ENCODE measurements around the gene KTN1.

Gene KTN1

DNA sequence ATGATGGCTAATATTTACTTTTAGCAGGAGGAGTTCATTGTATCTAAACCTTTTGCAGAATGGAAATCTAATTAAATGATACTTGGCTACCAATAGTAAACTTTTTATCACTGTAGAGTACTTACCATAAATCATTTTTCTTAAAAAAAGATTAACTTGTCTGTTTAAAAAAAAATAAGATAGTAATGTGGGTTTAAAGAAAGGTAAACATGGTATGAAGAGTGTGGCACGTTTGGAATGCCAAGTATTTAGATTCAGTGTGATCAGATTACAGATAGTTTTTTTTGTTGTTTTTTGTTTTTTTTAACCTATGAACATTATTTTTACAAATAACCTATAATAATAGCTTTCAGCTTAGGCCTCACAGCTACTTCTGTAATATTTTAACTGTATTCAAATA, 25.8 kb downstream of the KTN1 start:
- no peak for DNase-seq (ENCODE audit: low read depth, low spot score)

DNA sequence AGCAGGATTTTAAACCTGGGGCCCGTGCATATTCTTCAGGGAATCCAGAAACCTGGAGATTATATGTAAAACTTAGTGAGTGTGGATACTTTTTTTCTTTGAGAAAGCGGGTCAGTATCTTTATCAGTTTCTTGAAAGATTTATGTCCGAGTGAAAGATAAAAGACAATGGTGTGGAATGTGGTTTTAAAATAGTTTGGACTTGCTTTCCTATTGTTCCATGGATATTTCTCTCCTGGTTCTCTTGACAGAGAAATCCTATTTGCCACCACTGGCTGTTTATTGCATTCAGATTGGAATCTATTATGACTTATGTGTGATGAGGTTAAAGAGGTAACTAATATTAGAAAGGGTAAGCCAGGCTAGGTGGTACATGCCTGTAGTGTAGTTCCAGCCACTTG, 27.4 kb downstream of the KTN1 start:
- no peak for DNase-seq (ENCODE audit: low read depth, low spot score)

DNA sequence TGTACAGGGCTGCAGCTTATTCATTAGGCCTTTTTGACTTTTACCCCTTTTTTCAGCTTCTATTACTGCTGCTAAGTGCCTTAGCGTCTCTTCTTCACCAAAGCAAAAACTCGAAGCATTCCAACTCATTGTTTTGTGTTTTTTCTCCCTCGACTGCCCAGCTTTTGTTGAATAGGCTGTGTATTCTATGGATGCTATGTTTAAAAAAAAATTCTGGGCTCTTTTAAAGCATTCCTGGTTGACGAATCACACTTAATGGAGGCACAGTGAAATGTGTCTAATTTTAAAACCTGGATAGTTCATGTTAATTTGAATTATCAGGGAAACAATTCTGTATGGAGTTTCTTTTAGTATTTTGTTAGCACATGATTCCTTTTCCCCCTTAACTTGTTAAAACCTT, 29.7 kb downstream of the KTN1 start:
- DNase-seq (ENCODE audit: low read depth, low spot score): no peak

DNA sequence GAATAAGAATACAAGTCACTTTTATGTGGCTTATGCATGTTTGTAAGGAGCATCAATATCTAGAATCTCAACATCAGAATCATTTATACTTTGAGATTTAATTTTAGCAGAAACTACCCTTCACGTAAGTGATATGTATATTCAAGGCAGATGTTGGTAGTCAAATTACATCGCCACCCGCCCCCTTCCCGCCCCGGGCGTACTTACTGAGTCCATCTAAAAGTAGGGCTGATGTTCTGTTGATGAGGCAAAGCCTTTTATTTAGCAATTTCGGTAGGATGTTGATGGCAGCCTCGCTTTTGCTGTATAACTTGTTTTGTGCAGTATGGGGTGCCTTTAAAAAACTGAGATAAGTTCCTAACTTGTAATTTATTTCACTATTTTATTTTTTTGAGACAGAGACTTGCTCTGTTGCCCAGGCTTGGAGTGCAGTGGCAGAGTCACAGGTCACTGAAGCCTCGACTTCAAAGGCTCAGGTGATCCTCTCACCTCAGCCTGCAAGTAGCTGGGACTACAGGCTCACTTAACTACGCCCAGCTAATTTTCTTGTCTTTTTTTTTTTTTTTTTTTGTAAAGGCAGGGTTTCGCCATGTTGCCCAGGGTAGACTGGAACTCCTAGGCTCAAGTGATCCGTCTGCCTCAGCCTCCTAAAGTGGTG, 30.8 kb downstream of the KTN1 start:
- DNase-seq (ENCODE audit: low read depth, low spot score): no peak

DNA sequence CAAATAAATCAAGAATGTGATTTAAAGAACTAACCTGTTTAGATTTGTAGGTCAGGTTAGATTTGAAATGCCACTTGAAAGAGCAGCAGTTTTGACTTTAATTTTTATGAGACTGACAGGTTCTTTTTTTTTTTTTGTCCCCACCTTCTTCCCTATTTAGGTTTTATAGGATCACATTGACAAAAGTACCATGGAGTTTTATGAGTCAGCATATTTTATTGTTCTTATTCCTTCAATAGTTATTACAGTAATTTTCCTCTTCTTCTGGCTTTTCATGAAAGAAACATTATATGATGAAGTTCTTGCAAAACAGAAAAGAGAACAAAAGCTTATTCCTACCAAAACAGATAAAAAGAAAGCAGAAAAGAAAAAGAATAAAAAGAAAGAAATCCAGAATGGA, 31.9 kb downstream of the KTN1 start:
- DNase-seq (ENCODE audit: low read depth, low spot score): no peak

DNA sequence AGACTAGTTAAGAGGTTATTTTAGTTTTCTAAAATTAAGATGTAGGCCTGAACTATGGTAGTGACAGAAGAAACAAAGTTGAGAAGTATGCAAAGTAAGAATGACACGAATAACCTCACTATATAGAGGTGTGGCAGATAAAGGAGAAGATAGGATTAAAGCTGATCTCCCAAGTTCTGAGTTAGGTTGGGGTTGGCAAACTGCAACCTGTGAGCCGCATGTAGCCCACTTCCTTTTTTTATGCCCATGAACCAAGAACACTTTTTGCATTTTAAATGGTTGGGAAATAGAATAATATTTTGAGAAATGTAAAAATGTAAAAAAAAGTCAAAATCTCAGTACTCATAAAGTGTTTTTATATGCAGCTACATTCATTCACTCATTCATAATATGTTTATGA, 34.3 kb downstream of the KTN1 start:
- DNase-seq (ENCODE audit: low read depth, low spot score): no peak

DNA sequence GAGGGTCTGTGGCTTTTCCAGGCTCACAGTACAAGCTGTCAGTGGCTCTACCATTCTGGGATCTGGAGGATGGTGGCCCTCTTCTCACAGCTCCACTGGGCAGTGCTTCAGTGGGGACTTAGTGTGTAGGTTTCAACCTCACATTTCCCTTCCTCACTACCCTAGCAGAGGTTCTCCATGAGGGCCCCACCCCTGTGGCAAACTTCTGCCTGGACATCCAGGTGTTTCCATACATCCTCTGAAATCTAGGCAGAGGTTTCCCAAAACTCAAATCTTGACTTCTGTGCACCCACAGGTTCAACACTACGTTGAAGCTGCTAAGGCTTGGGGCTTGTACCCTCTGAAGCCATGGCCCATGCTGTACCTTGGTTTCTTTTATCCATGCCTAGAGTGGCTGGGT, 40.3 kb downstream of the KTN1 start:
- DNase-seq (ENCODE audit: low read depth, low spot score): no peak

DNA sequence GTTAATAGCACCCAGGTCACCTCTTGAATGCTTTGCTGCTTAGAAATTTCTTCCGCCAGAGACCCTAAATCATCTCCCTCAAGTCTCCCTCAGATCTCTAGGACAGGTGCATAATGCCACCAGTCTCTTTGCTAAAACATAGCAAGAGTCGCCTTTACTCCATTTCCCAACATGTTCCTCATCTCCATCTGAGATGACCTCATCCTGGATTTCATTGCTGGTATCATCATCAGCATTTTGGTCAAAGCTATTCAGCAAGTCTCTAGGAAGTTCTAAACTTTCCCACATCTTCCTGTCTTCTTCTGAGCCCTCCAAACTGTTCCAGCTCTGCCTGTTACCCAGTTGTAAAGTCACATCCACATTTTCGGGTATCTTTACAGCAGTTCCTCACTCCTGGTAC, 41.0 kb downstream of the KTN1 start:
- no peak for DNase-seq (ENCODE audit: low read depth, low spot score)

DNA sequence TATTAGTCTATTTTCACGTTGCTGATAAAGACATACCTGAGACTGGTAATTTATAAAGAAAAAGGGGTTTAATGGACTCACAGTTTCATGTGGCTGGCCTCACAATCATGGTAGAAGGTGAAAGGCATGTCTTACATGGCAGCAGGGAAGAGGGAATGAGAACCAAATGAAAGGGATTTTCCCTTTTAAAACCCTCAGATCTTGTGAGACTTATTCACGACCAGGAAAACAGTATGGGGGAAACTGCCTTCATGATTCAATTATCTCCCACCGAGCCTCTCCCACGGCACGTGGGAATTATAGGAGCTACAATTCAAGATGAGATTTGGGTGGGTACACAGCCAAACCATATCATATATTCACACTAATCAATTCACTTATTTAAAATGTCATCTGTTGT, 41.4 kb downstream of the KTN1 start:
- no peak for DNase-seq (ENCODE audit: low read depth, low spot score)

DNA sequence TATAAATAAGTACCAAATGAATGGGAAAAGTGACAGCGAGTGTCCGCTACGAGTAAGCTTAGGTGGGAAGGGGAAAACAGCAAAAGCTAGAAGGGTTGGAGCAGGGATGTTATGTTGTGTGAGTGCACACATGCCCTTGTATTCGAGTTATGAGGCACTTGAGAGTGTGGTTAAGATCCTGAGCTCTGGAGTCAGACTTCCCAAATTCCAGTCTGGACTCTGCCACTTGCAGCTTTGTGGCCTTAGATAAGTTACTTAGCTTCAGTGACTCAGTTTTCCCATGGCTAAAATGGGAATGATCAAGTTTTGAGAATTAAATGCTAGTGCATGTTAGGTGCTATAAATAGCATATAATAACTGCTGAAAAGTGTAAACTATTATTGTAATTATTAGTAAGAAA, 44.9 kb downstream of the KTN1 start:
- no peak for DNase-seq (ENCODE audit: low read depth, low spot score)

DNA sequence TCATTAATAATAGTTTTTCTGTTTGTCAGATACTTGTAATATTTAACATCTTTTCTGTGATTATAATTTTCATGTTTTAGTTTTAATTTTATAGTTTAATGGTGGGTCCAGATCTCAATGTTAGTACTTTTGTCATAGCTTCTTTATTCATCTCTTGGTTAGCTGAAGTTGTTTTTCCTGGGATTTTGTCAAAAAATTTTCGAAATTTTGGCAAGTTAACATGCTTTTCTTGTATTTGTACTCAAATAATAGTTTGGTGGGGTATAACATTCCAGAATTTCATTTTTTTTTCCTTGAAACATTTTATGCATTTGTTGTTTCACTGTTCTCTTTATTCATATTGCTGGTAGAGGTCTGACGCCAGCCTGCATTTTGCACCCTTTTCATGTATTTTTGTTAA, 45.5 kb downstream of the KTN1 start:
- no peak for DNase-seq (ENCODE audit: low read depth, low spot score)

DNA sequence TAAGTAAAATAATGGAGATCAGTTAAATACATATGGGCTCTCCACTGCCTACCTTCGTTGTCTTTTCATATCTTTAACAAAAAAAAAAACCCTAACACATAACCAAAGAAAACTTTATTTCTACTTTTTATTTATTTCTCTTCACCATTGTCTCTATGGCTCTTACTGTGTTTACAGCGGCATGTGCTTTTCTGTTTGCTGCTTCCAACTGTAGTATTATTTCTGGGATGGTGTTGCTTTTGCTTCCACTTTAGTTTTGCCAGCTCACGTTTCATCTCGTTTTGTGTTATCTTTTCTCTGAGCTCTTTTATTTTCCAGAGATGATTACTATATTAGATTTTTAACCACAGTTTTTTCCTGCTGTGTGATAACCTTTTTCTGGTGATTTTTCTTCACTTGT, 46.1 kb downstream of the KTN1 start:
- DNase-seq (ENCODE audit: low read depth, low spot score): no peak

DNA sequence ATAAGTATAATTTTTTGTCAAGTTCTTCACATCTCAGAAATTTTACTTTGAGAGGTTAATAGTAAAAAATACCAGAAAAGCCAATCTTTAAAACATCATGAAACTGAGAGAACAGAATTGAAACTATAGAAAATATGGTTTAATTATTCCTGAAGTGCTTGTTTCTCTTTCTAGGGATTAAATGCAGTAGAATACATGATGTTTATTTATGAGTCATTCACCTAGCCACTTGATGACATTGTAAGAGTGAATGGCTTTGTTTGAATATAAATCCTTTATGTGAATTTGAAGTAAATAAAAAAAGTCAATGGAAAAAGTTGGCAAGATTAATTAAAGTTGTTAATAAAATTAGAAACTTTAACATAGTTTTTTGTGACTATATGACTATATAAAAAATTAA, 48.4 kb downstream of the KTN1 start:
- no peak for DNase-seq (ENCODE audit: low read depth, low spot score)

DNA sequence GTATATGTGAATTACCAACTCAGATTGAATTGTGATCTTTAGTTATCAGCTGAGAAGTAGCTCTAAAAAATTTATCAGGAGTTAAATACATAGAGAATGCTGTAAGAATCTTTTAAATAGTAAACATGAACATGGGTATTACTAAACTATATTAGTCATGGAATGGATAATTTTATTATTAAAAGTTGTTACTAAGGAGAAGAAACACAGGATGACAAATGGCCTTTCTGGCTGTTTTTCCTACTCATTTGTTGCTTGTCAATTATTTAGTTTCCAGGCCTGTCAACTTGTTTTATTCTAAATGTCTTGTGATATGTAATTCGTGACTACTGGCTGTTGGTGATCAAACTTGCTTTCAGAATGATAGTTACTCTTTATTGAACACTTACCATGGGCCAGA, 58.7 kb downstream of the KTN1 start:
- no peak for DNase-seq (ENCODE audit: low read depth, low spot score)

DNA sequence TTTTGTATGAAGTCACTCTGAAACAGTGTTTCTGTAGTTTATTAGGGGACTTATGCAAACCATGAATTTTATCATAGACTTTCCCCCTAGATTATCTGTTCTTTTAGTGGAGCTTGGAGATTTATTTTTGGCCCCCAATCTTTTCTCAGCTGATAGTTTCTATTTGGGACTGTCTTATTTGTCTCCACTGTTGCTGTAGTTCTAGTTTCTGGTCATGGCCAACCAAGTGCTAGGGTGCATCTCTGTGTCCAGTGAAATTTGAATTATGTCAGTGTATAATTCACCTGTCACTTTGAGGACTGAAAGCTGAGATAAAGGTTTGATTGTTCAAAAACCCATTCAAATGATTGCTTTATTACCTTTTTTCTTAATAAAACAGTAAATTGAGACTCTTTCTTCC, 61.3 kb downstream of the KTN1 start:
- DNase-seq (ENCODE audit: low read depth, low spot score): no peak

DNA sequence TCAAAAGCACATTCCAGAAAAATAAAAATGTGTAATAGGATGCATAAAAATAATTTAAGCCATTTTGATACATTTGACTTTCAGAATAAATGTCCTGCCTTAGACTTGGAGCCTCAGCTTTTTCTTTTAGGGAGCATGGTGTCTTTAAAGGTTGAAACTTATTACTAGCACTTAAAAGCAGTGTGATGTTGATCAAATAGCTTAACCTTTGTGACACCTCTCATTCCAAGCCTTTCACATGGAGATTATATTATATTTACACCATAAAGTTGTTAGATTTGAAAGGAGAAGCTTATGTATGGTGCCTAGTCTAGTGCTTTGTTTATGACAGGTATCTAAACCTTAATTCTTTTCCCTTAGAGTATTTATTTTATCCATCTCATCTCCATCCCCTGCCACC, 61.9 kb downstream of the KTN1 start:
- no peak for DNase-seq (ENCODE audit: low read depth, low spot score)

DNA sequence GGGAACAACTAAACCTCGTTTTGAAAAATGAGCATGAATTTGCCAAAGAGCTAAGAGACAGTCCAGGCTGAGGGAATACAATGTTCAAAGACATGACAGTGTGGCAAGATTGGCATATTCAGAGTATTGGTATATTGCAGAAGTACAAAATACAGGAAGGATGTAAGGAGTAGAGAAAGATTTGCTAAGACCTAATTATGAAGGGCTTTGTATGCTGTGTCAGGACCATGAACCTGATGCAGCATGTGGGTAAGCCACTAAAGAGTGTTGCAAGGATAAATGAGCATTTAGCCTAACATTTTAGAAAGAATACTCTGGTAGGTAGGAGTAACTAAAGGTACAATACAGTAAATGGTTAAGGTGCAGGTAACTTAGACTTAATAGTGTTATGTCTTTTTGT, 65.1 kb downstream of the KTN1 start:
- DNase-seq (ENCODE audit: low read depth, low spot score): no peak

DNA sequence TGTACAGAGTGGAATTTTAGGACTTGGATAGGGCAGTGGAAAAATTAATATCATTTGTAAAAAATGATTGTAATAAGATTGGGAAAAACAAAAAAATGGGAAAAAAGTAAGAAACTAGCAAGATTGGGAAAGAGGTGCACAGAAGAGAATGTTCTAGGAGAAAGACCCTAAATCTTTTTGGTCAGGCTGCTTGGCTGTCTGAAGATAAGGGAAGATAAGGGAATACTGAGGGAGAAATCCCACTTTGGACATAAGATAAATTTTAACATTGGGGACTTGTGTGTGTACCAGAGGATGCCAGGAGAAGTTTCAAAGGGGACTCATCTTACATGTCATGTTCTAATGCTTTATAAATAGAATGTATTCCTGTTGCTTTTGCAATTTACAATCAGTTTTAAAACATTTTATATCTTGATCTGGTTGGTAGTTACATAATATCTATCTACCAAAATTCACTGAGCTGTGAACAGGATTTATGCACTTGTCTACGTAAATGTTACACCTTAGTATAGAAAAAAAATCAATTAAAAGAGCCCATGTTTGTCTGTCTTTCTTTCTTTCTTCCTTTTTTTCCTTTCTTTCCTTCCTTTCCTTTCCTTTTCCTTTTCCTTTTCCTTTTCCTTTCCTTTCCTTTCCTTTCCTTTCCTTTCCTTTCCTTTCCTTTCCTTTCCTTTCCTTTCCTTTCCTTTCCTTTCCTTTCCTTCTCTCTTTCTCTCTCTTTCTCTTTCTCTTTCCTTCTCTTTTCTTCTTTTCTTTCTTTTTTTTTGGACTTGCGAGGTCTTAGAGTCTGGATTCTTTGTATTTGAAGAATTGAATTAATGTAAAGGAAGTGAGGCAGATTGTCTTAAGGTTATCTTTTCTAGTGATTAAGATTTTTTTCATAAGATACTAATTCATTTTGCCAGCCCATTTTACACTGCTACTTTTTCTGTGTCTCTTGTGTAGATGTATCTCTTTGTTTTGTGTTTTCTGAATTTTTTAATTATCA, 66.1 kb downstream of the KTN1 start:
- no peak for DNase-seq (ENCODE audit: low read depth, low spot score)

DNA sequence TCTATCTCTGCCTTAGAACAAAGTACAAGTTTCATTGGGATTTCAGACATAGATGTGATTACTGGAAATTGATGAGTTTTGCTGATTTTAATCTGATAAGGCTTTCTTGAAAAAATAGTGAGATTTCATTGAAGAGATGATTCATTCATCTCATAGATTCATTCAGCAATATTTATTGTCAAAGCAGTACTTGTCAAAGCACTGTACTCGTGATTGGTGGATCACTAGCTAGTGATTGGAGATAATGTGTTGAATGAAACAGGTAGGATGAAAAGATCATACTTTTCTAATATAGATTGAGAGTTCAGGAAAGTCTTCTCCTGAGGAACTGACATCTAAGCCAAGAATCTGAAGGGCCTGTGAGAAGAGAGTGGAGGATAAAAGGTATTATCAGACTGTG, 71.0 kb downstream of the KTN1 start:
- no peak for DNase-seq (ENCODE audit: low read depth, low spot score)

DNA sequence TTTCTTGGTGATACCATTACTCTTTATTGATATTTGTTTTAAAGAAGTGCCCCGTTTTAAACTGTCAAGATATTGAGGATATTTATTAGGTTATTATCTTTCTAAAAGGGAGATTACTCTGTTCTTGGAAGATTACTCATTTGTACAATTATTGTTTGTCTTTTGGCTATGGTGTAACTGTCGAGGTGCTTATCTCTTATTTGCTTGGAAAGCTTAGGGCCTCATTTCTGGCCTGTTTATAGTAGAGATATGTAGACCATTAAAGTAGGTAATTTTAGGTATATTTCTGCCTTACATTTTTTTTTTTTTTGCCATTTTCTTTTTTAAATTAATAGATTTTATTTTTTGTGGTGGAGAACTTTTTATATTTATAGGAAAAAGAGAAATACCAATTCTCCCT, 74.2 kb downstream of the KTN1 start:
- no peak for DNase-seq (ENCODE audit: low read depth, low spot score)

DNA sequence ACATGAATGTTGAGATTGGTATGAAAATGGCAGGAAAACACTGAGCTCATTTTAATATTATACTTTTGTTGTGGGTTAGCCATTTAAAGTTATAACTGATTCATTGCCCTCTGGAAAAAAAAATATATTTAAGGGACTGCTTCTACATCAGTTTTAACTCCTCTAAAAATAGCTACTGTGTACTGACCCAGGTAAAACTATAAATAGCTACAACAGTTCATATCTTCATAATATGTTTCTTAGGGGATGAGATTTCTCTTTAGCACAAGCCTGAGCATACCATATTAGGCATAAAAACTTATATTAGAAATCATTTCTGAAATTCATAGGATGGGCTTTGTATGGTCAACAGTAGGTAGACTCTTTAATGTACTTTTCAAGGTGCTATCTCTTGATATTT, 81.0 kb downstream of the KTN1 start:
- DNase-seq (ENCODE audit: low read depth, low spot score): no peak

DNA sequence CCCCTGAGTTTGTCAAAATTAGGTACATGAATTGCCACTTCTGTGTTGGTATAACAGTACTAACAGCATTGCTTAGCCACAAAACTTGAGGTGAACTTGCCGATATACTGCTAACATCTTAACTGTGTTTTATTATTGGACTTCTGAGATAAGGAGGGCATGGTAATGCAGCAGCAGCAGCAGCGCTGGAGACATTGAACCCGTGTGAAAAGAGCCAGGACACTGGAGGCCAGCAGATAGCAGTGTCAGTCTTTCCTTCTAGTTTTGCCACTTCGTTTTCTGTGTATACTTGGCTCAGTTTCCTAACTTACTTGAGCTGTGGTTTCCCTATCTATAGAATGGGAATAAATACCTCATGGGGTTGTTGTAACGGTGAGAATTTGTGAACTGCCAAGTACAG, 82.7 kb downstream of the KTN1 start:
- DNase-seq (ENCODE audit: low read depth, low spot score): no peak

DNA sequence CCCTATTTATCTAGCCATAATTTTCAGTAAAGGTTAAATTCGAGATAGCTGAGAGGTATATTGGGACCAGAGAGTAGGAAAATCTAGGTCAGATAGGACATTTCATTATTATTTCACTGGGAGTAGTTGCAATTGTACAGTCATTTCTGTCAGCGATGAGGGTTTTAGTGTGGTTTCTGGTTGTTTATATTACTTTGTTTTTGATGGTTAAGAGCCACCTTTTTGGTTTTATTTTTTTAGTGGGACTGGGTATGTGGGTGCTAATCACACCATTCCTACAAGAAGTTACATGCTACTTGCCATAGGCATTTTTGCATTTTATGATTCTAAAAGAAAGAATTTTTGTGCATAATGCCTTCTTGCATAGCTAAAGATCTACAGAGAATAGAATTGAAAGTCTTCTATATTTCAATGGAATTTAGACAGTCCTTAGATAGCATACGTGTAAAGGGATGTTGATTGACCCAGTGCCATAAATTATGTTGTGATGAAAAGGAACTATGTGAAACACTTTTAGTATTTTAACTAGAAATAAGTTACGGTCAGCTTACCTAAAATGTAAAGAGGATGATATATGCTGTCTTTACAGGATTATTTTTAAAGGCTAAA, 85.2 kb downstream of the KTN1 start:
- DNase-seq (ENCODE audit: low read depth, low spot score): no peak

Data from activated naive CD8-positive, alpha-beta T cell treated with anti-CD3 and anti-CD28 coated beads, Interleukin-2, amount 50 U/mL, for 16 hours (primary cell).